Islet precursor cell (in vitro differentiated cells): ENCODE results near the gene TRPV3.
"Not testable (repeated sequence)": the region's sequence is repeated elsewhere in the genome, so short reads cannot be mapped to it uniquely, and the experiment has no call there.

Experiments used
- DNase-seq: peaks from one replicate; pipeline ENCODE4 v3.0.0-alpha.2; 2018

The TRPV3 gene

DNA sequence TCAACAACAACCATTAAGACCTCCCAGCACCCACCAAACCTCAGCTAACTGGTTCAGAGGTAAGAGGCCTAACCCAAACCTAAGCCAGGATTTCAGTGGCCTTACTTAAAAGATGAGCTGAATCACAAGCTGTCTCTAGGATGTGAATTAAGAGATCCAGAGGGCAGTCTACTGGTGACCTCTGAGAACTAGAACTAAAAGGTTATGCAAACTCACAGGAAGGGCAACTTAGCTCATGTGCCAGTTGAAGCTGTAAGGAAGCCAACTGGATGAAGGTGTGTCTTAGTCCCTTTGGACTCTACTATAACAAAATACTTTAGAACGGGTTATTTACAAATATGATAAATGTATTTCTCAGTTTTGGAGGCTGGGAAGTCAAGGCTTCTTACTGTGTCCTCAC, 91.3 kb downstream of the TRPV3 start:
- not testable (repeated sequence) for DNase-seq
